Thyroid gland (tissue), 4 donors: ENCODE results near the gene FAM222B. TPM values are rescaled to one million over a fixed set of nuclear protein-coding genes. Genes with fewer than 3 reads are reported as not detected.
A peak's percentile ranks its signal among the peaks of the same experiment; 100 is the strongest.

ENCODE experiments used
- DNase-seq, 2 donors: peaks; one replicate each; pipeline ENCODE4 v3.0.0-alpha.2; 2019
- H3K27ac ChIP-seq, 3 donors: fragments of 200-600 bp; sonication (generic); 1 replicate in 2 of 3; 2 replicates in 1 of 3; pipeline ENCODE4 v1.5.1; 2016 to 2019; ENCODE audit warnings: mild to moderate bottlenecking in 1 of 3, moderate library complexity in 1 of 3
- H3K27me3 ChIP-seq: fragments of 200-600 bp; sonication (generic); one replicate; pipeline ENCODE4 v1.5.1; 2019
- H3K36me3 ChIP-seq, 2 donors: fragments of 200-600 bp; sonication (generic); one replicate each; pipeline ENCODE4 v1.5.1; 2016 to 2019
- H3K4me1 ChIP-seq, 2 donors: fragments of 200-600 bp; sonication (generic); one replicate each; pipeline ENCODE4 v1.5.1; 2017 to 2019
- H3K4me3 ChIP-seq, 3 donors: fragments of 200-600 bp; sonication (generic); replicated peaks in 1 of 3; 1 replicate in 2 of 3; 2 replicates in 1 of 3; pipeline ENCODE4 v1.5.1; 2016; ENCODE audit warnings: mild to moderate bottlenecking in 1 of 3
- H3K9me3 ChIP-seq: fragments of 200-600 bp; sonication (generic); one replicate; pipeline ENCODE4 v1.5.1; 2017
- CTCF ChIP-seq, 6 experiments: fragments of 200-600 bp in 3 of 6; fragments of 450-650 bp in 3 of 6; sonication (generic) in 3 of 6; IDR thresholded peaks; one replicate each; pipeline ENCODE4 v1.5.1; 2016 to 2019; ENCODE audit warnings: antibody characterized with exemption in 6 of 6, mild to moderate bottlenecking in 2 of 6, inconsistent platforms in 1 of 6, moderate library complexity in 1 of 6
- POLR2A ChIP-seq, 2 donors: fragments of 450-650 bp; IDR thresholded peaks; one replicate each; pipeline ENCODE4 v1.6.1; 2017; ENCODE audit warnings: antibody characterized with exemption in 2 of 2, mild to moderate bottlenecking in 2 of 2, moderate library complexity in 1 of 2
- WGBS, 2 donors: methylation state at CpG; one replicate each; pipeline ENCODE4 v1.1.5; 2017; 5-methylcytosine and 5-hydroxymethylcytosine counted together
- intact Hi-C: fragments of 100-400 bp; cut with DNase I; formaldehyde crosslinking; loops from one replicate; pipeline ENCODE4 v1.15.1; 2023
- total RNA-seq, 4 donors: library from RNA; depleted of rRNA; stranded (reverse); fragments of >200 nt; gene quantifications; one replicate each; pipeline ENCODE4 v1.2.3, GENCODE V29; 2016

FAM222B gene
- total RNA-seq, 4 donors from 2014 or later = 14.1 to 22.6 (median 15.8) TPM

DNA sequence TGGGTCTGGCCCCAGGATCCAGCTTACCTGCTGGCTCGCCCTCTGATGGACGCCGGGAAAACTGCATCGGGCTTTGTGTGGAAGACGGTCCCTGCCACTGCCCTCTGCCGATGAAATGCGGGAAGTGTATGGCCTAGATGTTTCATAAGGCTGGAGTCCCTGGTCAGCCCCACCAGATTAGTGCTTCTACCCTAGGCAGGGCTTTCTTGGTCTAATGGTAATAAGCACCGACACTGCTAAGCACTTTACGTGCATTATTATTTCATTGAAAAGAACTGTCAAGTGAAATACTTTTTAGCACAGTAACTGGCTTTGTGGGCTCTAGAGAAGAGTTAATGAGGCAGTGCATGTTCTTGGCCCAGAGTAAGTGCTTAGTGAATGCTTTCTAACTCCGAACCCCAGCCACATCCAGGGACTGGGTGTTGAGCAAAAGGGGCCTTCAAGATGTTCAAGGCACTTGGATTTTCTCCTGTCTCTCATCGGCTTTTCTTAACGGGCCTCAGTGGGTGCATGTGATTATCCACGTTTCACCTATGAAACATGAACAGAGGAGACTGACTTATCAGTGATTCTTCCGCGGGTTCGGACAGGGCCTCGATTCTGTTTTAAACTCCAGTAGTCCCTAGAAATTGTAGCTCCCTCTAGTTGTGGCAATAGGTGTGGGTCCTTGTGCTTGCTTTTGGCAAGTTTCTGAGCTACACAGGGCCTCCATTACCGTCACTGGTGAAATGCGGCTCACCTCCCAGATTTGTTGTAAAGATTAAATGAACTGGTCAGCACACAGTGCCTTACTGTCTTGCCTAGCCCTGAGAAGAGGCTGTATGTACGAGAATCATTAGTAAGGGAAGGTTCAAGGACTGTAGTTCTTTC is 92.2 kb downstream of the FAM222B start:
- TF ChIP-seq CTCF (IDR thresholded peaks at IDR 0.05) (peak; percentile 97 to 100 (median 100)), POLR2A (IDR thresholded peaks at IDR 0.05) (no peak)
- 38% methylated on average over 20 of the region's 20 CpGs for WGBS, 2 donors
- H3K4me1 ChIP-seq = peaks cover 35 to 46% of the 10 kb centered on the region in 2 donors
- no peak overlapping the region for H3K4me3 ChIP-seq
- intact Hi-C loops = no loop called here
- H3K27ac ChIP-seq = peak overlapping the region in 2 of 3 donors; percentile 34 to 62
- no peaks in the 10 kb centered on the region for H3K27me3 ChIP-seq
- DNase-seq = peak; percentile 96 to 97
- H3K9me3 ChIP-seq = no peaks in the 10 kb centered on the region
- peaks cover 22 to 26% of the 10 kb centered on the region in 2 donors for H3K36me3 ChIP-seq

DNA sequence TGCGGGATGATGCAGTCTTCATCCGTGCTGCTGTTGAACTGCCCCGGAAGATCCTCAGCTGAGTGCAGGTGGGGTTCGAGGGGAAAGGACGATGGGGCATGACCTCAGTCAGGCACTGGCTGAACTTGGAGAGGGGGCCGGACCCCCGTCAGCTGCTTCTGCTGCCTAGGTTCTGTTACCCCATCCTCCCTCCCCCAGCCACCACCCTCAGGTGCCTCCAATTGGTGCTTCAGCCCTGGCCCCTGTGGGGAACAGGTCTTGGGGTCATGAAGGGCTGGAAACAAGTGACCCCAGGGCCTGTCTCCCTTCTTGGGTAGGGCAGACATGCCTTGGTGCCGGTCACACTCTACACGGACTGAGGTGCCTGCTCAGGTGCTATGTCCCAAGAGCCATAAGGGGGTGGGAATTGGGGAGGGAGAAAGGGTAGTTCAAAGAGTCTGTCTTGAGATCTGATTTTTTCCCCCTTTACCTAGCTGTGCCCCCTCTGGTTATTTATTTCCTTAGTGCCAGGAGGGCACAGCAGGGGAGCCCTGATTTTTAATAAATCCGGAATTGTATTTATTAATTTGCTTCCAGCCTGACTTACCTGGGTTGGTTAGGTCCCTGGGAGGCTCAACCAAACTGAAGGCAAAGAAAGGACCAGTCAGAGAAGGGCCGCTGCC is 92.9 kb downstream of the FAM222B start:
- H3K36me3 ChIP-seq = peaks cover 22 to 26% of the 10 kb centered on the region in 2 donors
- no peaks in the 10 kb centered on the region for H3K9me3 ChIP-seq
- intact Hi-C loops = loop anchor here (2.0 kb wide), 1 partner anchor 63 kb away; no protein-coding TSS in a partner anchor
- DNase-seq = no peak
- 43 to 53% methylated on average over 4 to 11 of the region's 11 CpGs for WGBS, 2 donors
- no peak overlapping the region for H3K4me3 ChIP-seq
- no peaks in the 10 kb centered on the region for H3K27me3 ChIP-seq
- TF ChIP-seq CTCF (IDR thresholded peaks at IDR 0.05) = no peak
- no peak for TF ChIP-seq POLR2A (IDR thresholded peaks at IDR 0.05)
- peak overlapping the region; percentile 34 to 62 (median 50) for H3K27ac ChIP-seq
- H3K4me1 ChIP-seq = peaks cover 37 to 50% of the 10 kb centered on the region in 2 donors

DNA sequence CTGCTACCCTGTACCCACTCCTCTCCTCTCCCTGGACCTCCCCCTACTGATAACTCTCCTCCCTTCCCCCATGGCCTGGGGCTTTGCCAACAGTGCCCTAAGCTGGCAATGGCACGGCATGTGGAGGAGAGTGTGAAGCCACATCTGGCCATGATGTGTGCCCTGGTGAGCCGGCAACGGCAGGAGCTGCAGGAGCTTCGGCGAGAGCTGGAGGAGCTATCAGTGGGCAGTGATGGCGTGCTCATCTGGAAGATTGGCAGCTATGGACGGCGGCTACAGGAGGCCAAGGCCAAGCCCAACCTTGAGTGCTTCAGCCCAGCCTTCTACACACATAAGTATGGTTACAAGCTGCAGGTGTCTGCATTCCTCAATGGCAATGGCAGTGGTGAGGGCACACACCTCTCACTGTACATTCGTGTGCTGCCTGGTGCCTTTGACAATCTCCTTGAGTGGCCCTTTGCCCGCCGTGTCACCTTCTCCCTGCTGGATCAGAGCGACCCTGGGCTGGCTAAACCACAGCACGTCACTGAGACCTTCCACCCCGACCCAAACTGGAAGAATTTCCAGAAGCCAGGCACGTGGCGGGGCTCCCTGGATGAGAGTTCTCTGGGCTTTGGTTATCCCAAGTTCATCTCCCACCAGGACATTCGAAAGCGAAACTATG is 93.6 kb downstream of the FAM222B start:
- DNase-seq = no peak
- Histone ChIP-seq H3K4me1 (peaks cover 37 to 50% of the 10 kb centered on the region in 2 donors), H3K9me3 (no peaks in the 10 kb centered on the region), H3K4me3 (no peak overlapping the region), H3K36me3 (peaks cover 22 to 26% of the 10 kb centered on the region in 2 donors), H3K27me3 (no peaks in the 10 kb centered on the region), H3K27ac (peak overlapping the region in 2 of 3 donors; percentile 34 to 99)
- TF ChIP-seq POLR2A (IDR thresholded peaks at IDR 0.05) = no peak
- TF ChIP-seq CTCF (IDR thresholded peaks at IDR 0.05) = no peak
- WGBS, 2 donors = 50 to 58% methylated on average over 9 to 13 of the region's 18 CpGs
- intact Hi-C loops = loop anchor here (2.0 kb wide), 1 partner anchor 62 kb away; no protein-coding TSS in a partner anchor

GRCh38 chr17:28747801-28748750 is 94.5 kb downstream of the FAM222B start:
- intact Hi-C loops = loop anchor here (2.0 kb wide), 1 partner anchor 61 kb away; no protein-coding TSS in a partner anchor
- H3K27ac ChIP-seq = peak overlapping the region in 2 of 3 donors; percentile 91 to 99
- no peak for TF ChIP-seq POLR2A (IDR thresholded peaks at IDR 0.05)
- TF ChIP-seq CTCF (IDR thresholded peaks at IDR 0.05) = no peak
- WGBS, 2 donors = 58 to 73% methylated on average over 7 to 16 of the region's 18 CpGs
- H3K4me1 ChIP-seq = peaks cover 43 to 53% of the 10 kb centered on the region in 2 donors
- no peaks in the 10 kb centered on the region for H3K27me3 ChIP-seq
- H3K4me3 ChIP-seq = no peak overlapping the region
- no peaks in the 10 kb centered on the region for H3K9me3 ChIP-seq
- H3K36me3 ChIP-seq = peaks cover 22 to 26% of the 10 kb centered on the region in 2 donors
- no peak for DNase-seq
